Midbrain (tissue), 1 donor: ENCODE data around the gene CD44.

Source experiments
- DNase-seq: peaks from one replicate; lab custom pipeline; 2025; lab: John Stamatoyannopoulos, UW

CD44 gene

DNA sequence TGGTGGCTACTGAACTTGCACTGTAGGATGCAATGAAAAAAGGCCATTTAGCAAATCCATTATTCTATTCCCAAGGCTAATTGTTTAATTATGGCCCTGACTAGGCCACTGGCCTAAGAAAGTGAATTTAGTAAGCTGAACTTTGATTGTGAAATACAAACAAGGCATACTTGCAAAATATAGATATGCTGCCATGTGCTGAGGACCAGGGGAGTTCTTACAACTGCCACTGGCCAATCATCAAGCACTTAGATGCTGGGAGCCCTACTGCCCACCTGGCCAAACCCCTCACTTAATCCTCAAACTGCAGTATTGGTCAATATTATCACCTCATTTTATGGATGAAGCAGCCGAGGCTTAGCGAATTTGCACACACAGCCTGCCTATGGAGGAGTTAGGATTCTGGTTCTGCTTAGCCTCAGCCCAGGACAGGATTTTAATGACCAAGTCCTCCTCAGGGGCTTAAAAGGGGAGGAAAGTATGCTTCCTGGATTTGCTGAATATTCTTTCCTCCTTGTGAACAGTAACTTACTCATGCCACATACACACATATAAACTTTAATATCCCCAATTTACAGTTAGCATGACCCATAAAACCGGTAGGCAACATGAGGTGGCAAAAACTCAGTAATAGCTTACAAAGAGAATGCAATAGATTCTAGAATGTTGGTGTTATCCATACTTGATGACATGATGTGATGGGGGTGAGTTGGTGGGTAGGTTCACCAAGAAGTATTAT, 39.3 kb downstream of the CD44 start:
- DNase-seq: no peak

DNA sequence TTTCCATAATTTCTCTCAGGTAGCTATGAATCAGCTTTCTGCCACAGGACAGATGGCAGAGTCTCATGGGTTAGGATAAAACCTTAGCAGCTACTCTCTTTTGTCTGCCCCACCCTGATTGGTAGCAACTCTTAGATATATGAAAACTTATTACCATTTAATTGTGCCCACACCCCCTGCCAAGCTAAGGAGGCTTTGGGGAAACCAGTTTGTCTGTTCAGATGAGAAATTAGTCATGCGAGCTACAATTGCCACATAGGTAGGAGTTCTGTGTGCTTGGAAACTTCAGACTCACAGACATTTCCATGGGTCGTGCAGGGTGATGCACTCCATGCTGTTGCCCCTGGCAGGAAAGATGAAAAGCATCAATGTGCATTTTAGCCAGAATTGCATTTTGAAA, 39.9 kb downstream of the CD44 start:
- no peak for DNase-seq

DNA sequence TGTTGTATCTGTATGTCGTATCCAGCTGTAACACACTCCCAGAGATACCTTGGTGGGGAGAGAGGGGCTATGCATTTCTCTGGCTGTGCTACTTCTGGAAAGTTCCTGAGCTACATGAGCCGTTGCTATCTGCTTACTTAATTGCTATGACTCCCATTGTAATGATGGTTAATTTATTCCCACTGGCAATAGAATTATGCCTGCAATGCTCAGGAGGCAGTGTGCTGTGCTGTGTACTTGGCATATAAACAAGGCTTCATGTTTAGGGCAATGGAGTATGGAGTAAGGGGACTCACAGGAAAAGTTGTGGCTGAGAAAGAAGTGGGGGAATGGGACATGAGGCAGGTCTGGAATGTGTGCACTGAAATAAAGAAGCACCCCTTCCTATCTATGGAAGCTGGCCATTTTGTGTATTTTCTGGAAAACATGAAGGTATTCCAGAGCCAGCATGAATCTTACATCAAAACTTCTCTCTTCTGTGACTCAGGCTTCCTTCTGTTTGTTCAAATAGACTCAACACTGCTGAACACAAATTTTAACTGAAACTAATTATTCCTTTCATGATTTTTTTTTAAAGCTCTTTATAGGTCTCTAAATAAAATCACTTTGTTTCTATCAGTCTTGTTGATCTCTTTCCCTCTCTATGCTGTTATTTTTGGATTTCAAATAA, 40.6 kb downstream of the CD44 start:
- DNase-seq: no peak

DNA sequence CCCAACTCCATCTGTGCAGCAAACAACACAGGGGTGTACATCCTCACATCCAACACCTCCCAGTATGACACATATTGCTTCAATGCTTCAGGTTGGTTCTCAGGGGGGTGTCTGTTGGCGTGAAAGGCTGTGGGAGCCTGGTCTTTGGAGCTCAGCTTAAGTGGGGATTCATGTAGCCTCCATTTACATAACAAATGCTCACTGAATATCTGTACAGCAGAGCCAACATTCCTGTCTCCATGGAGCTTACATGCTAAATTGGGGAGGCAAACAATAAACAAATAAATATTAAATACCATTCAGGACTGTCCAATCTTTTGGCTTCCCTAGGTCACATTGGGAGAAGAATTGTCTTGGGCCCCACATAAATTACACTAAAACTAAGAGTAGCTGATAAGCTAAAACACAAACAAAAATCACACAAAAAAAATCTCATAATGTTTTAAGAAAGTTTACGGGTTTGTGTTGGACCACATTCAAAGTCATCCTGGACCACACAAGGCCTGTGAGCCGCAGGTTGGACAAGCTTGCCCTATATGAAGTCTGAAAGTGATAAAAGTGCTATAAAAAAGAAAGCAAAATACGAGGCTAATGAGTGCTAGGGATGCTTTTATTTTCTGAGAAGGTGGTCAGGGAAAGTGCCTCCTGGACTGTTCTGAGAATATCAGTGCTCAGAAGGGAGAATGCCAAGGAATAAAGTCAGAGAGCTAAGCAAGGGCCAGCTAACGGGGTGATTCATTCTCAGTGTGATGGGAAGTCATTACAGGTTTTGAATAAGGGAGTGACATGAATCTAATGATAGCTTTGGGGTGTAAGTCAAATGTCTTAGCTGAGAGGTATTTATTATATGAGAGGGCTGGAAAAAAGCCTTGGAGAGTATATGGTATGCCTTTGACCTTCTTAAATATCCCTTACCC, 41.6 kb downstream of the CD44 start:
- no peak for DNase-seq

- DNase-seq: no peak
These were observed 43.5 kb downstream of the CD44 start for GRCh38 chr11:35182317-35182939.

DNA sequence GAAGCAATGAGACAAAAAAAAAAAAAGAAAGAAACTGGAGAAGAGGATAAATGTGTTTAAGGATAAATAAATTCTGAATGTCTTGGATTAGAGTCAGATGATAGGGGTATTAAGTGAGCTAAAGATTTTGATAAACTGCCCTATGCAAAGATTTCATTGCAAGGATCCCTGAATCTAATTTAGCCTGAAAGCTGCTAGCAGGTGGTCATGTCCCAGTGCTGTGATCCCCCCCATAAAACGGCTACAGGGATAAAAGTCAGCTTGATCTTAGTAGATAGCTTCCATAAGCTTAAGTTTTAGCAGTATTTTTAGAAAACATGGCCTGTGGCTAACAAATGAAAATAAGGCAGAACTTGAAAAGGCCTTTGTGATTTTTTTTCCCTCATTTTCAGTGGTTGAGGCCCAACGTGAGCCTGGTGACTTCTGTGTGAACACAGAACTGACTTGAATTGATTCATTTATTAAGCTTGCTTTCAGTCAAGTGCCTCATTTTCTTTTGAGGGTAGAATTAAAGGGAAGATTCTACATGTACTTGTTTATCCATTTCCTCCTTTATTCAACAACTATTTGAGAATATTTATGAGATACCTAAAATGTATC, 44.5 kb downstream of the CD44 start:
- DNase-seq: no peak

DNA sequence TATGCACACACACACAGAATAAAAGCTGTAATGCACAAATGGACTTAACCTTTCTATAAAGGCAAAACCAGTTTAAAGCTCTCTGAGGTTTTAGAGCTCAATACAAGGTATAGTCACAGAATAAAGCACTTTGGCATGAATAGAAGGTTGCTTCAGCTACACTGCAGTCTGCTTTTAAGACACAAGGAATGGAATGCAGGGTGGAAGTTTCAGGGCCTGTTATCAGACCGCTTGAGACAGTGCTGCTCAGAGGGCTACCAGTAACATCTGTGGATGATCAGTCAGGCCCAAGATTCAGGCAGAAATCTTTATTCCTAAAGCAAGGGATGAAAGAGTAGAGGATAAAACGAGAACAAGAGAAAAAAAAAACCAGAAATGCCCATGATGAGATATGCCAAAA, 46.7 kb downstream of the CD44 start:
- no peak for DNase-seq

GRCh38 chr11:35187996-35188395, 49.0 kb downstream of the CD44 start:
- DNase-seq: no peak

- no peak for DNase-seq
These were observed 51.9 kb downstream of the CD44 start for GRCh38 chr11:35190804-35191348.

- no peak for DNase-seq
These were observed 53.4 kb downstream of the CD44 start for GRCh38 chr11:35192347-35192746.

DNA sequence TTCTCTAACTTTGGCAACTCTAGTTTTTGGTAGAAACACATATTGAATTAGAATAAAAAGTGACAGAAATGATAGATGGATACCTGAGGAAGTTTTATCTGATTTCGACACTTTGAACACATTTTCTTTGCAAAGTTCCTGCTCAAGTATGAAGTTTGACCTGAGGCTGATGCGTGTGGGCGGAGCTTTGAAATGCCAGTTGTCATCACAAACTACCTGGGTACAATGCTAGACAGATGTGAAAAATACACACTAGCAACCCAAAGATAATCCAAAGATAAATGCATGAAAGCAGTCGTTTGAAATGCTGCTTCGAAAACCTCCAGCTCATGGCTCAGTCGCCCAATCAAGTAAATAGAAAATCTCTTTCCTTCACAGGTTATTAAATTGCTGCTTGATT, 54.8 kb downstream of the CD44 start:
- DNase-seq: no peak

DNA sequence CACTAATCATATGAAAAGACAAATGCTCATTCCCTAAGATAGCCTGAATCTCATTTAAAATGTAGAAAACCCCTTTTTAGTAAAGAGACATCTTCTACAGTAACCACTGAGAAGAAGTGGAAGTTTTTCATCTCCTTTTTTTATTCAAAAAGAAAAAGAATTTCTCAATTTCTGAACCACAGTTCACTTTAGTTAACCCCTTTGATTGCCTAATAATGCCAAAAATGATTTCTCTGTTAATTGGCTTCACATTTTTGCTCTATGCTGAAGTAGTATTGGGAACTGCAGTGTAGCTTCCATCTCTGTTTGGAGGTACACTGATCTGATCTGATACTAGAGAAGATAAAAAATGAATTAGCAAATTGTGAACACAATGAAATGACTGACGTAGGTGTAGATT, 58.3 kb downstream of the CD44 start:
- no peak for DNase-seq

DNA sequence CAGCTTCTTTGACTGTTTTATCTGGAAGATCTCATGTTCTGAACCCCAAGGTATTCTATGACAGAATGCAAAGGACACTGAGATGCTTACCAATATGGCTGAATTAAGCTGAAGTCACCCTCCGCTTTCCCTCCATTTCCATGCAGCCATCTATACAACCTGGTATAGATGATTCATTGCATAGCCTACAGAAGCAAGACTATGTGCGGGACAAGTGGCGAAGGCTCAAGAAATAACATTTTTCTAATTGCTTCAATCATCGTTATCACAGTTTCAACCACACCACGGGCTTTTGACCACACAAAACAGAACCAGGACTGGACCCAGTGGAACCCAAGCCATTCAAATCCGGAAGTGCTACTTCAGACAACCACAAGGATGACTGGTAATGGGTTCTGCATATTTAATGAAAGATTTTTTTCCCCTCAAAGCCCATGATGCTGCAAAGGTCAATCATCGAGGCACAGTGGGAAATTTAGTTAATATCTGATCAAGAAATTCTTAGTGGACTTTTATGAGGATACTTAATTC, 61.9 kb downstream of the CD44 start:
- no peak for DNase-seq

DNA sequence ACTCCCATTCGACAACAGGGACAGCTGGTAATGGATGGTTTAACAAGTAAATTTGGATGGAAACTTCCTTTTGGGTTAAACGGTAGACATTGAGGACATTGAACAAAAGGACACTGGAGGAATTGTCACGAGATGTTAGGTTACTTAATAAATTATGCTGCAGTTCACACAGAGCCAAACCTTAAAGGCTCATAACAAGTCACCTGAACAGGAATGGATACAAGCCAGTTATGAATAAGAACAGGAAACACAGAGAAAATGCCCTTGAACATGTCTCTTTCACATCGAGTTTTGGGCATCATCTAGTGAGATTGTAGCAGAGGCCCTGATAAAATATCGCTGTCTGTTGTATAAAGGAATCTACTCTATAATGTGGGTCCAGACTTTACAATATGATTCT, 65.6 kb downstream of the CD44 start:
- DNase-seq: no peak

- no peak for DNase-seq
These were observed 67.6 kb downstream of the CD44 start for GRCh38 chr11:35206616-35207015.

GRCh38 chr11:35207471-35208403, 68.8 kb downstream of the CD44 start:
- no peak for DNase-seq

- no peak for DNase-seq
These were observed 69.8 kb downstream of the CD44 start for GRCh38 chr11:35208795-35209194.

DNA sequence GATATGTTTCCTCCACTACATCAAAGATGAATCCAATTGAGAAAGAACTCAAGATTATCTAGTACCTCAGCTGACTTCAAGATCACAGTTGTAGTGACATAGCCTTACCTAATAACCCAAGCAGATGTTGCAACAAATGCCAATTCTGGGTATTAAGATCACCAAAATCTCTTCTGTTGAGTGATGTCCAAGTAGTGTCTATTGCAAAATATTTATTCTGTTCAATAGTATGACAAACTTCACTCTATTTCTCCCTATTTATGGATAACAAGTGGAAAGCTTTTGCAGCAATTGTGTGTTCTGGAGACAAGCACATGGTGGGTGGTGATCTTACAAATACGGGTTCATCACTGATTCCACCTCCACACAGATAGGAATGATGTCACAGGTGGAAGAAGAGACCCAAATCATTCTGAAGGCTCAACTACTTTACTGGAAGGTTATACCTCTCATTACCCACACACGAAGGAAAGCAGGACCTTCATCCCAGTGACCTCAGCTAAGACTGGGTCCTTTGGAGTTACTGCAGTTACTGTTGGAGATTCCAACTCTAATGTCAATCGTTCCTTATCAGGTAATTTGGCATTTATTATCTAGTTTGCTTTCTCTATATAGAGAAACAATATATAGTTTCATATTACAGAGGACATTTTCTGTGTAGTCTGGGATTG, 72.0 kb downstream of the CD44 start:
- DNase-seq: no peak

- DNase-seq: no peak
These were observed 73.0 kb downstream of the CD44 start for GRCh38 chr11:35211952-35212351.
